NCI-H1436 treated with DMSO at 0.1 percent for 48 hours (cell line): ENCODE results near the gene CDH6.

ENCODE experiments used
- DNase-seq: peaks from one replicate; lab custom pipeline; 2025; lab: John Stamatoyannopoulos, UW

The CDH6 gene

GRCh38 chr5:31197183-31197582 lies 3.7 kb downstream of the CDH6 start:
- no peak for DNase-seq

GRCh38 chr5:31204958-31205357 lies 11.5 kb downstream of the CDH6 start:
- DNase-seq: no peak

GRCh38 chr5:31208043-31208442 lies 14.6 kb downstream of the CDH6 start:
- DNase-seq: no peak

GRCh38 chr5:31209334-31209733 lies 15.8 kb downstream of the CDH6 start:
- DNase-seq: no peak

- DNase-seq: no peak
These were observed 17.6 kb downstream of the CDH6 start for GRCh38 chr5:31211098-31211497.

- DNase-seq: no peak
These were observed 19.8 kb downstream of the CDH6 start for GRCh38 chr5:31213257-31213656.

- no peak for DNase-seq
These were observed 20.2 kb downstream of the CDH6 start for GRCh38 chr5:31213705-31214121.

- no peak for DNase-seq
These were observed 20.7 kb downstream of the CDH6 start for GRCh38 chr5:31214229-31214628.

GRCh38 chr5:31215236-31215635 lies 21.8 kb downstream of the CDH6 start:
- DNase-seq: no peak

GRCh38 chr5:31217446-31217845 lies 24.0 kb downstream of the CDH6 start:
- no peak for DNase-seq

- DNase-seq: no peak
These were observed 25.5 kb downstream of the CDH6 start for GRCh38 chr5:31218978-31219377.

GRCh38 chr5:31221001-31221400 lies 27.5 kb downstream of the CDH6 start:
- DNase-seq: no peak

GRCh38 chr5:31225118-31225517 lies 31.6 kb downstream of the CDH6 start:
- DNase-seq: no peak

- DNase-seq: no peak
These were observed 32.1 kb downstream of the CDH6 start for GRCh38 chr5:31225613-31226012.

- DNase-seq: no peak
These were observed 33.2 kb downstream of the CDH6 start for GRCh38 chr5:31226651-31227050.

- no peak for DNase-seq
These were observed 35.8 kb downstream of the CDH6 start for GRCh38 chr5:31229266-31229665.

- DNase-seq: no peak
These were observed 37.8 kb downstream of the CDH6 start for GRCh38 chr5:31231177-31231838.

GRCh38 chr5:31232273-31232888 lies 38.9 kb downstream of the CDH6 start:
- DNase-seq: no peak

GRCh38 chr5:31235381-31235780 lies 41.9 kb downstream of the CDH6 start:
- no peak for DNase-seq

- no peak for DNase-seq
These were observed 42.9 kb downstream of the CDH6 start for GRCh38 chr5:31236339-31236738.

- no peak for DNase-seq
These were observed 43.7 kb downstream of the CDH6 start for GRCh38 chr5:31237174-31237573.

GRCh38 chr5:31238497-31238896 lies 45.0 kb downstream of the CDH6 start:
- DNase-seq: no peak

GRCh38 chr5:31244921-31245320 lies 51.4 kb downstream of the CDH6 start:
- no peak for DNase-seq

- no peak for DNase-seq
These were observed 53.9 kb downstream of the CDH6 start for GRCh38 chr5:31247381-31247780.
